ENCODE results near the gene CMTR1.
"Not testable (repeated sequence)": the region's sequence is repeated elsewhere in the genome, so short reads cannot be mapped to it uniquely, and the experiment has no call there.

- TF ChIP-seq POLR2A, CTCF (IDR thresholded peaks at IDR 0.05): not testable (repeated sequence)
Observed at GRCh38 chr6:37443216-37443542, 10.2 kb downstream of the CMTR1 start.
